IMR-90 (cell line): ENCODE data around the gene NTM.

Experiments used
- BHLHE40 ChIP-seq: fragments of 150-350 bp; IDR thresholded peaks from 2 replicates; pipeline ENCODE4 v1.6.1; 2016; ENCODE audit warnings: mild to moderate bottlenecking, low read depth, low read length
- FOS ChIP-seq: fragments of 150-350 bp; IDR thresholded peaks from 2 replicates; pipeline ENCODE4 v1.6.1; 2016; ENCODE audit warnings: low read depth, low read length
- MAZ ChIP-seq: IDR thresholded peaks from 2 replicates; pipeline ENCODE4 v1.6.1; 2012; ENCODE audit warnings: low read depth, mild to moderate bottlenecking, low read length, improper control_type of control experiment, moderate library complexity, borderline replicate concordance
- POLR2A ChIP-seq: IDR thresholded peaks from 2 replicates; pipeline ENCODE4 v1.6.1; 2012; ENCODE audit warnings: mild to moderate bottlenecking, low read depth, low read length
- RAD21 ChIP-seq: IDR thresholded peaks from 2 replicates; pipeline ENCODE4 v1.6.1; 2012; ENCODE audit warnings: low read length, improper control_type of control experiment
- RFX5 ChIP-seq: IDR thresholded peaks from 2 replicates; pipeline ENCODE4 v1.8.0; 2012; ENCODE audit warnings: low read depth, mild to moderate bottlenecking, low read length, moderate library complexity
- TF ChIP-seq, protein P1 (sequence below): conservative IDR thresholded peaks from 2 replicates; pipeline ENCODE4 v1.5.1; 2012; ENCODE audit warnings: mild to moderate bottlenecking, low read depth, low read length, improper control_type of control experiment

DNA sequence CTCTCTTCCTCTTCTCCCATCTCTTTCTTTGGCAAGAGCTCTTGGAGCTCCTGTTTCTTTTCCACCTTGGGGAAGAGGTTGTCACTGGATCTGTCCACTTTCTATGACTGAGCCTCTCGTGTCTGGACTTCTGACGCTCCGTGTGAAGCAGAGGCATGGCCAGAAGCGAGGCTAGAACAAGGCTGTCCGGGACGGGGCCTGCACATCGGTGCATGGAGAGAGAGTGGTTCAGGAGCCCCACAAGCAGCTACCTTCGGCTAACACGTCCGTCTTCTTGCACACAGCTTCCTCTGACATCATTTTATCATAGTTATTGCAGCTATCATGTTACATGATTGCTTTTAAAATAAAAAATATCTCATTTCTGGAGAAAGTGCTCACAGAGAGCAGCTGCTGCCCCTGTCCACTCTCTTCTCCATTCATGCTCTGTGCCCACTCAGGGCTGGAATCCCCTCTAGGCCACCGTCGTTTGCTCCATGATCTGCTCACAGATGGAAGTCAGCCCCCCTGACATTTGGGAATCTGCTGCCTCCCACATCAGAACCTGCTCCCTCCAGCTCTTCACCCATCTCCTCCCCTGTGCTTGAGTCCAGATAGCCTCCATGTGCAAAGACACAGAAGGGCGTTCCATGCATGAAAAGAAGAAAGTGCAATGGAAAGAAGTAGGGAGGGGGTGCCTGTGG is 308.4 kb downstream of the NTM start:
- TF ChIP-seq MAZ (no peak), RAD21 (no peak), POLR2A (no peak), BHLHE40 (no peak), FOS (no peak), RFX5 (no peak)
- TF ChIP-seq, protein P1, sequence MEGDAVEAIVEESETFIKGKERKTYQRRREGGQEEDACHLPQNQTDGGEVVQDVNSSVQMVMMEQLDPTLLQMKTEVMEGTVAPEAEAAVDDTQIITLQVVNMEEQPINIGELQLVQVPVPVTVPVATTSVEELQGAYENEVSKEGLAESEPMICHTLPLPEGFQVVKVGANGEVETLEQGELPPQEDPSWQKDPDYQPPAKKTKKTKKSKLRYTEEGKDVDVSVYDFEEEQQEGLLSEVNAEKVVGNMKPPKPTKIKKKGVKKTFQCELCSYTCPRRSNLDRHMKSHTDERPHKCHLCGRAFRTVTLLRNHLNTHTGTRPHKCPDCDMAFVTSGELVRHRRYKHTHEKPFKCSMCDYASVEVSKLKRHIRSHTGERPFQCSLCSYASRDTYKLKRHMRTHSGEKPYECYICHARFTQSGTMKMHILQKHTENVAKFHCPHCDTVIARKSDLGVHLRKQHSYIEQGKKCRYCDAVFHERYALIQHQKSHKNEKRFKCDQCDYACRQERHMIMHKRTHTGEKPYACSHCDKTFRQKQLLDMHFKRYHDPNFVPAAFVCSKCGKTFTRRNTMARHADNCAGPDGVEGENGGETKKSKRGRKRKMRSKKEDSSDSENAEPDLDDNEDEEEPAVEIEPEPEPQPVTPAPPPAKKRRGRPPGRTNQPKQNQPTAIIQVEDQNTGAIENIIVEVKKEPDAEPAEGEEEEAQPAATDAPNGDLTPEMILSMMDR, result no peak
